HuH-7.5 (cell line): ENCODE results near the gene PLXNB1.
"Not testable (repeated sequence)": the region's sequence is repeated elsewhere in the genome, so short reads cannot be mapped to it uniquely, and the experiment has no call there.

Experiments
- DNase-seq: peaks from one replicate; pipeline ENCODE4 v3.0.0; 2011; ENCODE audit warnings: low spot score

The PLXNB1 gene

GRCh38 chr3:48463703-48464102, 33.8 kb upstream of the PLXNB1 start:
- no peak for DNase-seq

DNA sequence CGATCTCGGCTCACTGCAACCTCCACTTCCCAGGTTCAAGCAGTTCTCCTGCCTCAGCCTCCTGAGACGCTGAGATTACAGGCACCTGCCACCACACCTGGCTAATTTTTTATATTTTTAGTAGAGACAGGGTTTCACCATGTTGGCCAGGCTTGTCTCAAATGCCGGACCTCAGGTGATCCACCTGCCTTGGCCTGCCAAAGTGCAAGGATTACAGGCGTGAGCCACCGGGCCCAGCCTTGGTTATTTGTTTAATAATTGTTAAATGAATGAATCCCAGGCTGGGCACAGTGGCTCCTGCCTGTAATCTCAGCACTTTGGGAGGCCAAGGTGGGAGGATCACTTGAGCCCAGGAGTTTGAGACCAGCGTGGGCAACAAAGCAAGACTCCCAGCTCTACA, 31.9 kb upstream of the PLXNB1 start:
- DNase-seq = not testable (repeated sequence)

DNA sequence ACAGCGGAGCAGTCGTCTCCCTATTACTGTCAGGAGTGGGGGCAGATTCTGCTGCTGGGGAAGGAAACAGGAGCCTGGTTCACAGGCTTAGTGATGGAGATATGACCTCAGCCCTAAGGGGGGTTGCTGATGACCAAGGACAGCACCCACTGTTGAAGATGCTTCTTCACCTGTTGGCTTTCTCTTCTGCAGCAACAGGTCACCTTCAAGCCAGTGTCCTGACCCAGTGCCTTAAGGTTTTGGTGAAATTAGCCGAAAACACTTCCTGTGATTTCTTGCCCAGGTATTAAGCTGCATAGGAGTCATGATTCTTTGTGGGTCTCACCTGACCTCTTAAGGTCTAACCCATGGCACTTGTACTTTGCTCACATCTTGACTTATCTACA, 30.6 kb upstream of the PLXNB1 start:
- no peak for DNase-seq

- DNase-seq = no peak
Observed at GRCh38 chr3:48459773-48460516, 30.1 kb upstream of the PLXNB1 start.

DNA sequence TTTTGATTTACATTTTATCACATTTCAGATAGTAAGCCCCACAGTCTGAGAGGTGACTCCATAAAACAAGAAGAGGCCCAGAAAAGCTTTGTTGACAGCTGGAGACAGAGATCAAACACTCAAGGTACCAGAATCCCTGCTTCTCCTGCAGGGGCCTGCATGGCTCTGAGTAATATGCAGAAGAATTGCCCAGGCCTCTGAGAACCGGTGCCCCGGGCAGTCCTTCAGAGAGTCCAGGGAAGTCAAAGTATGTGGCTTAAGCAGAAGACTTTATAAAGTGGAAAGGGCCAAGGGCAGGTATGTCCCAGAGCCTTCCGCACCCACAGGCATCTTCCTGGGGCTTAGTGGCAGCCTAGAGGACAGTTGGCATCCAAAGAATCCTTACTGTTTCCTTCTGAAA, 29.4 kb upstream of the PLXNB1 start:
- DNase-seq = no peak

GRCh38 chr3:48456456-48456855, 26.6 kb upstream of the PLXNB1 start:
- DNase-seq = no peak

- no peak for DNase-seq
Observed at GRCh38 chr3:48451270-48451669, 21.4 kb upstream of the PLXNB1 start.

DNA sequence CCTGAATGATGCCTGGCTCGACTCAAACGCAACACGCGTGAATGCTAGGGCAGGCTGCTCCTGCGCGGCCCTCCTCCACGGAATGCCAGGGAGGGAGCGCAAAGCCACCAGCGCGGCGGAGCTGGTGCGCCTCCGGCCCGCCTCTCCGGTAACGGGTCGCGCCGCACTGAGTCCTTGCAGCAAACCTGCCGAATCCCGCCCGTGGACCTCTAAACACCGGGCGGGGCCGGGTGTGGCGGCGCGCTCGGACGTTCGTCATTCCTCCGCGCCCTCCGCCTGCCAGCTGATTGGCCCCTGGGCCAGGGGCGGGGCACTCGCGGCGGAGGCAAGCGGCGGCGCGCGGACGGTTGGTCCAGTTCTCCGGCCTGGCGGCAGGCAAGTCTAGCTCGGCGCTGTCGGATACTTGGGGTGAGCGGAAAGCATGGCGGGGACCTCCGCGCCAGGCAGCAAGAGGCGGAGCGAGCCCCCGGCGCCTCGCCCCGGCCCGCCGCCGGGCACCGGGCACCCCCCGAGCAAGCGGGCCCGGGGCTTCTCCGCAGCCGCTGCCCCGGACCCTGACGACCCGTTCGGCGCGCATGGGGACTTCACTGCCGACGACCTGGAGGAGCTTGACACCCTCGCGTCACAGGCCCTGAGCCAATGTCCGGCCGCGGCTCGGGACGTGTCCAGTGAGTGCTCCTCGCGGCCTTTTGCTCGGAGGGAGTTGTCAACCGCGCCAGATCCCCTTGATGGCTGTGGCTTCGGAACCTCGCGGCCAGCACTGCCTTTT, 16.7 kb upstream of the PLXNB1 start, which contains the start of gene ATRIP:
Gene ATRIP, plus strand, starts transcription at position 313 of the 769 bp plus-strand sequence. Its CDS starts 109 bp downstream, at position 422.
- peak; percentile 94 for DNase-seq

- DNase-seq = no peak
Observed at GRCh38 chr3:48446043-48446424, 16.1 kb upstream of the PLXNB1 start.

- no peak for DNase-seq
Observed at GRCh38 chr3:48445277-48445882, 15.5 kb upstream of the PLXNB1 start.

DNA sequence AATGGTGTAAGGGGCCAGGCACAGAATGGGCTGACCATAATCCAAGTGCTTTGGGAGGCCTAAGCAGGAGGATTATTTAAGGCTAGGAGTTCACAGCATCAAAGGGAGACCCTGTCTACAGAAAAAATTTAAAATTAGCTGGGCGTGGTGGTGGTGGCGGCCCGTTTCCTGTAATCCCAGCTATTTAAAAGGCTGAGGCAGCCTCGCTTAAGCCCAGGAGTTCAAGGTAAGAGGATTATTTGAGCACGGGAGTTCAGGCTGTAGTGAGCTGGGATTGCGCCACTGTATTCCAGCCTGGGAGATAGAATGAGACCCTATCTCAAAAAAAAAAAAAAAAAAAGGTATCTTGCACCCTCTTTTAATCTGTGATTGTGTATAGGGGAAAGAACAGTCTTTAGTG, 12.1 kb upstream of the PLXNB1 start:
- no peak for DNase-seq

GRCh38 chr3:48440590-48440958, 10.7 kb upstream of the PLXNB1 start:
- no peak for DNase-seq

DNA sequence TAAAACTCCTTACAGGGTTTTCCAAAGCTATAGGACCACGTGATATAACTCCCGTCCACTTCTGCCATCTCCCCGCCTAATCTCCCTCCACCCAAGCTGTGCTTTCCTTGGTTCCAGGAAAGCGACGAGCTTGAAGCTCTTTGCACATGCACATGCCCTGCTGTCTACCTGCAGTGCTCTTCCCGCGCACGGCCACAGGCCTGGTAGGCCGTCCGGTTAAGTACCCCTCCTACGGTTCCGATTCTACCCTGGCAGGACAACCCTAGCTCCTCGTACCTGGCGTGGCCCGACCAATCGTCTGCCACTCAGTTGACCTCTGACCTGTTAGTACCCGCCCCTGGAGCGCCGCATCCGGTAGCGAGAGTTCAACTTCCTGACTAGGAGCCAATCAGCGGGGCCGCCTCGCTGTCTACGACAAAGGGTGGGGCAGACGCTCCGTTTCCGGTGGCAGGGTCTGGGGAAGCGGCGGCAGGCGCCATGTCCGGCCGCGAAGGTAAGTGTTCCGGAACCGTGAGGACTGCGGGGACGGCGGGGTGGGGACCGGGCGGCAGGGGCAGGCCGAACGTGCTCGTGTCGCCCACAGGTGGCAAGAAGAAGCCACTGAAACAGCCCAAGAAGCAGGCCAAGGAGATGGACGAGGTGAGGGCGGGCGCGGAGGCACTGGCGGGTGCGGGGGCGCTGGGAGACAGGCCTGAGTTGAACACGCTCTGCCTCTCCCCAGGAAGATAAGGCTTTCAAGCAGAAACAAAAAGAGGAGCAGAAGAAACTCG, 10.1 kb upstream of the PLXNB1 start, which contains the start of the genes CCDC51 and TMA7:
Gene CCDC51, minus strand, starts transcription at position 300 of the 770 bp plus-strand sequence. CDS start 4,991 bp downstream, outside the sequence.
Gene TMA7, plus strand, starts transcription at position 438 of the 770 bp plus-strand sequence. Its CDS starts 40 bp downstream, at position 478.
- DNase-seq = peak; percentile 99

DNA sequence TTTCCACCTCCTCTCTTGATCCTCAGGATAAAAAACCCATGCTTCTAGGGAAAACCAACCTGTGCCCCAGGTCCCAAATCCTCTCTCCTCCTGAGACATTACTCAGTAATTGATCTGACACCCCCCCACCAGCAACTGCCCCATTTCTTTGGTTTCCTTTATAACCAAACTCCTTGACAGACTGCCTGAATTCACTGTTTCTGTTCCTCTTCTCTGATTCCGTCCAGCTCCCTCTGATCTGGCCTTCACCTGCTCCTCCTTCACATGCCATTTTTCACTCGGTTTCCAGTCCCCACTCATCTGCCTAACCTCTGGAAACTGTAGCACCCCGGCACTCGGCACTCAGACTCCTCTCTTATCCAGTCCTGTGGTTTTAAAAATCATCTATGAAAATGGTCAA, 7.9 kb upstream of the PLXNB1 start:
- DNase-seq = no peak

DNA sequence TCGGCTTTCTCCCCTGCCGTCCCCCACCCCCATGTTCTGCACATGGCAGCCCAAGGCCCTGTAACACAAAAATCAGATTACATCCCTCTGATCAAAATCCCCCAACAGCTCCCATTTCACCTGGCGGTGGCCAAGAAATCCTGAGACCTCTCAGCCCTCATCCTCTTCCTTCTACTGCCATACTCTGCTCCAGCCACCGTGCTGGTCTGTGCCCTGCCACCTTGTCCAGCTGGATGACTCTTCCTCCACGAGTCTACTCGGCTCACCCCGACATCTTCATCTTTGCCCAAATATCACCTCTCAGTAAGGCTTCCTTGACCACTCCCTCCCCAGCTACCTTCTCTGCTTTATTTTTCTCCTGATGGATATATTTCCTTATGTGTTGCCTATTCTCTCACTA, 7.0 kb upstream of the PLXNB1 start:
- DNase-seq = no peak

GRCh38 chr3:48436477-48436787, 6.5 kb upstream of the PLXNB1 start:
- DNase-seq = no peak

- DNase-seq = peak; percentile 94
Observed at GRCh38 chr3:48435774-48436476, 6.0 kb upstream of the PLXNB1 start.

GRCh38 chr3:48435223-48435595, 5.3 kb upstream of the PLXNB1 start:
- no peak for DNase-seq

DNA sequence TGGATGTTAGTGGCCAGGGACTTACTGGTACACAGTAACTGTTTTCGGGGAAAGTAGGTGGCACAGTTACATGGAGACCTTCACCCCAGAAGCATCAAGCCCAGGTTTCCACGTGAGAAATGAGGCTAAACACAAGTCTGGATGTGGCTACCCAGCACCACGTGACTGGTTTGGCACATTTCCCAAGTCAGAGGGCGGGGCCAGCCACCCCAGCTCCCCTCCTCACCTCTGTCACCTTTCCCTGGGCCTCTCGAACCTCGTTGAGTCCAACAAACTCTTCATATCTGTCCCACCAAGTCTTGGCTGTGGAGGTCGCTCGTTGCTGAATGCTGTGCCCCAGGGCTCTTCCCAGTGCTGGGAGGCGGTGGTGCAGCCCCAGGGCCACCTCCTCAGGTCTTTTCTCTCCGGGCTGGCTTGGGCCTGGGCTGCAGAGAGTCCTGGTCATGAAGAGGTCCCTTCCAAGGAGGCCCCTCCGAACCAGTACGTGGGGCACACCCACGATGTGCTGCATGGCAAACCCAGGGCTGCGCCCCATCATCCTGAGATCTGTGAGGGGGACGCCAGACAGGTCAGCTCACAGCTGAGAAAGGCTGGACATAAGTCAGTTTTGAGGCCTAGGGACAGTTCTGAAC, 4.8 kb upstream of the PLXNB1 start:
- DNase-seq = no peak

DNA sequence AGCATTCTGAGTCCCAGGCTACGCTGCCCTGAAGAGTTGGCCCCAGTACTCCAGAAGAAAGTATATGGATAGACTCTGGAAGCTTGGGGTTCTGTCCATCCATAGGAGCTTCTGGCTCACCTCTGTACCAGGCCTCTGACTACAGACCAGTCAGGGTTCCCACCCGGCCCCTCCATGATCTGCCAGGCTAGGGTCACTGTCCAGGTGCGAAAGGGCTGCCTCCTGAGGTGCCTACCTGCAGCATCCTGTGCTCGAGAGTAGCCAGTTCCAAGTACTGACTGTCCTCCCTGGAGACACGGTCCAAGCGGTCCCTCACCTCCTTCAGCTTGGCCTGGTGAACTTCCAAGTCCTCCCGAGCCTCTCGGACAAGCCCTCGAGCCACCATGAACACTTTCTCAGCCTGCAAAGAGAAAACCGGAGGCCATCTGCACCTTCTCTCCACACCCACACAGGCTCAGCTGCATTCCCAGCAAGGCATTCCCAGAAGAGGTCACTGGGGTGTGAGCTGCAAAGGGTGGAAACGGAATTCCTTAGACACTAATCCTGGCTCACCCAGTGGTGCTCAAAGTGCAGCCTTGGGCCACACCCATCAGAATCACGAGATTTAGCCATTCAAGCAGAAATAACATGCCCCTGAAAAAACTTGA, 3.7 kb upstream of the PLXNB1 start:
- DNase-seq = no peak
